HEK293 (cell line): Measurements from ENCODE around the gene FXYD1.

ENCODE experiments used
- HOXA7 ChIP-seq: sonication (generic); formaldehyde crosslinking; IDR thresholded peaks from 2 replicates; pipeline ENCODE4 v1.8.1; 2022; ENCODE audit warnings: missing genetic modification reagents, borderline replicate concordance
- HOXD13 ChIP-seq: sonication (generic); formaldehyde crosslinking; IDR thresholded peaks from 2 replicates; pipeline ENCODE4 v1.8.0; 2022; ENCODE audit warnings: missing genetic modification reagents, borderline replicate concordance
- IKZF3 ChIP-seq: fragments of 450-650 bp; IDR thresholded peaks from 2 replicates; pipeline ENCODE4 v1.5.0; 2018; ENCODE audit warnings: missing biosample characterization, mild to moderate bottlenecking, missing genetic modification characterization, moderate library complexity
- PRDM6 ChIP-seq: fragments of 450-650 bp; formaldehyde crosslinking; IDR thresholded peaks from 2 replicates; pipeline ENCODE4 v1.5.1; 2017; ENCODE audit warnings: missing biosample characterization, missing genetic modification characterization
- REST ChIP-seq: fragments of 450-650 bp; formaldehyde crosslinking; IDR thresholded peaks from 2 replicates; pipeline ENCODE4 v1.5.1; 2016; ENCODE audit warnings: missing biosample characterization, missing genetic modification characterization
- ZBTB6 ChIP-seq: fragments of 450-650 bp; formaldehyde crosslinking; IDR thresholded peaks from 2 replicates; pipeline ENCODE4 v1.5.1; 2017; ENCODE audit warnings: missing biosample characterization, missing genetic modification characterization
- ZIC2 ChIP-seq: fragments of 450-650 bp; formaldehyde crosslinking; IDR thresholded peaks from 2 replicates; pipeline ENCODE4 v1.5.1; 2016; ENCODE audit warnings: missing biosample characterization, missing genetic modification characterization
- ZNF112 ChIP-seq: fragments of 450-650 bp; formaldehyde crosslinking; IDR thresholded peaks from 2 replicates; pipeline ENCODE4 v1.5.0; 2017; ENCODE audit warnings: missing biosample characterization, missing genetic modification characterization
- ZNF114 ChIP-seq: fragments of 450-650 bp; formaldehyde crosslinking; IDR thresholded peaks from 2 replicates; pipeline ENCODE4 v1.5.0; 2017; ENCODE audit warnings: missing biosample characterization, missing genetic modification characterization
- ZNF248 ChIP-seq: fragments of 450-650 bp; formaldehyde crosslinking; IDR thresholded peaks from 2 replicates; pipeline ENCODE4 v1.5.1; 2017; ENCODE audit warnings: missing biosample characterization, missing genetic modification characterization
- ZNF37A ChIP-seq: fragments of 450-650 bp; IDR thresholded peaks from 2 replicates; pipeline ENCODE4 v1.5.1; 2018; ENCODE audit warnings: missing biosample characterization, missing genetic modification characterization
- ZNF473 ChIP-seq: fragments of 450-650 bp; formaldehyde crosslinking; IDR thresholded peaks from 2 replicates; pipeline ENCODE4 v1.5.1; 2017; ENCODE audit warnings: missing biosample characterization, missing genetic modification characterization
- ZNF514 ChIP-seq: fragments of 450-650 bp; formaldehyde crosslinking; IDR thresholded peaks from 2 replicates; pipeline ENCODE4 v1.5.1; 2016; ENCODE audit warnings: missing biosample characterization, missing genetic modification characterization
- ZNF518A ChIP-seq: fragments of 450-650 bp; formaldehyde crosslinking; conservative IDR thresholded peaks from 2 replicates; pipeline ENCODE4 v1.5.1; 2016; ENCODE audit warnings: low read depth, missing biosample characterization, missing genetic modification characterization
- ZNF544 ChIP-seq: fragments of 450-650 bp; formaldehyde crosslinking; IDR thresholded peaks from 2 replicates; pipeline ENCODE4 v1.5.0; 2017; ENCODE audit warnings: missing biosample characterization, missing genetic modification characterization
- ZNF558 ChIP-seq: fragments of 450-650 bp; formaldehyde crosslinking; IDR thresholded peaks from 2 replicates; pipeline ENCODE4 v1.5.1; 2016; ENCODE audit warnings: missing biosample characterization, missing genetic modification characterization
- ZNF629 ChIP-seq: fragments of 450-650 bp; formaldehyde crosslinking; IDR thresholded peaks from 2 replicates; pipeline ENCODE4 v1.5.1; 2017; ENCODE audit warnings: missing biosample characterization, missing genetic modification characterization
- ZNF645 ChIP-seq: fragments of 450-650 bp; formaldehyde crosslinking; IDR thresholded peaks from 2 replicates; pipeline ENCODE4; 2016; ENCODE audit warnings: missing biosample characterization, missing genetic modification characterization
- ZNF660 ChIP-seq: fragments of 450-650 bp; IDR thresholded peaks from 2 replicates; pipeline ENCODE4 v1.5.1; 2018; ENCODE audit warnings: missing biosample characterization, mild to moderate bottlenecking, missing genetic modification characterization
- ZNF707 ChIP-seq: fragments of 450-650 bp; formaldehyde crosslinking; IDR thresholded peaks from 2 replicates; pipeline ENCODE4 v1.5.1; 2016; ENCODE audit warnings: missing biosample characterization, missing genetic modification characterization
- ZNF768 ChIP-seq: fragments of 450-650 bp; formaldehyde crosslinking; IDR thresholded peaks from 2 replicates; pipeline ENCODE4 v1.5.1; 2018; ENCODE audit warnings: missing biosample characterization, mild to moderate bottlenecking, missing genetic modification characterization
- ZNF785 ChIP-seq: fragments of 450-650 bp; formaldehyde crosslinking; IDR thresholded peaks from 2 replicates; pipeline ENCODE4 v1.5.1; 2016; ENCODE audit warnings: missing biosample characterization, missing genetic modification characterization
- ZSCAN30 ChIP-seq: fragments of 450-650 bp; IDR thresholded peaks from 2 replicates; pipeline ENCODE4 v1.5.1; 2018; ENCODE audit warnings: missing biosample characterization, mild to moderate bottlenecking, missing genetic modification characterization, moderate library complexity
- TF ChIP-seq, protein P1 (sequence below): fragments of 450-650 bp; formaldehyde crosslinking; IDR thresholded peaks from 2 replicates; pipeline ENCODE4 v1.5.0; 2017; ENCODE audit warnings: missing biosample characterization, missing genetic modification characterization, borderline replicate concordance
- TF ChIP-seq, protein P2 (sequence below): fragments of 450-650 bp; formaldehyde crosslinking; IDR thresholded peaks from 2 replicates; pipeline ENCODE4 v1.5.1; 2016; ENCODE audit warnings: missing biosample characterization, missing genetic modification characterization

FXYD1 gene

GRCh38 chr19:35135389-35135909 lies 3.2 kb upstream of the FXYD1 start (continued):
- TF ChIP-seq, protein P1, sequence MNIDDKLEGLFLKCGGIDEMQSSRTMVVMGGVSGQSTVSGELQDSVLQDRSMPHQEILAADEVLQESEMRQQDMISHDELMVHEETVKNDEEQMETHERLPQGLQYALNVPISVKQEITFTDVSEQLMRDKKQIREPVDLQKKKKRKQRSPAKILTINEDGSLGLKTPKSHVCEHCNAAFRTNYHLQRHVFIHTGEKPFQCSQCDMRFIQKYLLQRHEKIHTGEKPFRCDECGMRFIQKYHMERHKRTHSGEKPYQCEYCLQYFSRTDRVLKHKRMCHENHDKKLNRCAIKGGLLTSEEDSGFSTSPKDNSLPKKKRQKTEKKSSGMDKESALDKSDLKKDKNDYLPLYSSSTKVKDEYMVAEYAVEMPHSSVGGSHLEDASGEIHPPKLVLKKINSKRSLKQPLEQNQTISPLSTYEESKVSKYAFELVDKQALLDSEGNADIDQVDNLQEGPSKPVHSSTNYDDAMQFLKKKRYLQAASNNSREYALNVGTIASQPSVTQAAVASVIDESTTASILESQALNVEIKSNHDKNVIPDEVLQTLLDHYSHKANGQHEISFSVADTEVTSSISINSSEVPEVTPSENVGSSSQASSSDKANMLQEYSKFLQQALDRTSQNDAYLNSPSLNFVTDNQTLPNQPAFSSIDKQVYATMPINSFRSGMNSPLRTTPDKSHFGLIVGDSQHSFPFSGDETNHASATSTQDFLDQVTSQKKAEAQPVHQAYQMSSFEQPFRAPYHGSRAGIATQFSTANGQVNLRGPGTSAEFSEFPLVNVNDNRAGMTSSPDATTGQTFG (tag by site-specific recombination): no peak
- TF ChIP-seq PRDM6 (tag by site-specific recombination) (no peak), ZNF645 (tag by site-specific recombination) (no peak), ZSCAN30 (tag by site-specific recombination) (peak; percentile 86; the same call in 1 of the 2 replicates), HOXD13 (CRISPR knock-in tag) (no peak), ZNF518A (tag by site-specific recombination) (no peak), ZNF112 (tag by site-specific recombination) (no peak), ZNF558 (tag by site-specific recombination) (0 out of 2 replicates have a peak, but pooled peaks have one; percentile 36), REST (tag by site-specific recombination) (peak; percentile 99), IKZF3 (tag by site-specific recombination) (no peak), ZNF707 (tag by site-specific recombination) (no peak), ZNF660 (tag by site-specific recombination) (no peak; the same call in 1 of the 2 replicates), ZIC2 (tag by site-specific recombination) (peak; percentile 54), ZNF785 (0 out of 2 replicates have a peak, but pooled peaks have one; percentile 10), ZNF114 (tag by site-specific recombination) (no peak), ZNF473 (tag by site-specific recombination) (no peak), HOXA7 (no peak), ZNF37A (tag by site-specific recombination) (no peak), ZNF629 (tag by site-specific recombination) (peak; percentile 81), ZNF544 (tag by site-specific recombination) (no peak), ZNF514 (tag by site-specific recombination) (no peak), ZNF768 (tag by site-specific recombination) (no peak), ZBTB6 (no peak), ZNF248 (tag by site-specific recombination) (no peak)
- TF ChIP-seq, protein P2, sequence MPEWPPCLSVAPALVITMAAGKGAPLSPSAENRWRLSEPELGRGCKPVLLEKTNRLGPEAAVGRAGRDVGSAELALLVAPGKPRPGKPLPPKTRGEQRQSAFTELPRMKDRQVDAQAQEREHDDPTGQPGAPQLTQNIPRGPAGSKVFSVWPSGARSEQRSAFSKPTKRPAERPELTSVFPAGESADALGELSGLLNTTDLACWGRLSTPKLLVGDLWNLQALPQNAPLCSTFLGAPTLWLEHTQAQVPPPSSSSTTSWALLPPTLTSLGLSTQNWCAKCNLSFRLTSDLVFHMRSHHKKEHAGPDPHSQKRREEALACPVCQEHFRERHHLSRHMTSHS (tag by site-specific recombination): no peak
